Vagina (tissue), 2 donors: Measurements from ENCODE around the gene LTBP4.

Experiments used
- CTCF ChIP-seq, 3 experiments: fragments of 450-650 bp in 2 of 3; fragments of 200-600 bp in 1 of 3; sonication (generic) in 1 of 3; IDR thresholded peaks; one replicate each; pipeline ENCODE4 v1.5.1; 2017 to 2019; ENCODE audit warnings: antibody characterized with exemption in 3 of 3, mild to moderate bottlenecking in 2 of 3, moderate library complexity in 2 of 3
- POLR2A ChIP-seq, 2 donors: fragments of 450-650 bp; IDR thresholded peaks; one replicate each; pipeline ENCODE4 v1.6.1; 2017; ENCODE audit warnings: antibody characterized with exemption in 2 of 2, mild to moderate bottlenecking in 2 of 2, moderate library complexity in 2 of 2

- TF ChIP-seq CTCF (IDR thresholded peaks at IDR 0.05): no peak
- TF ChIP-seq POLR2A (IDR thresholded peaks at IDR 0.05): no peak
Measured at GRCh38 chr19:40561947-40562346, 39.2 kb upstream of the LTBP4 start.
